22Rv1 (cell line): ENCODE results near the gene SLIT3.

Experiments used
- H3K27ac ChIP-seq: fragments of 450-650 bp; 2 replicates; pipeline ENCODE4 v1.5.1; 2017
- ZFX ChIP-seq: fragments of 450-650 bp; IDR thresholded peaks from 2 replicates; pipeline ENCODE4 v1.6.1; 2017; ENCODE audit warnings: antibody characterized with exemption, borderline replicate concordance
- TF ChIP-seq, protein P1 (sequence below): fragments of 450-650 bp; IDR thresholded peaks from 2 replicates; pipeline ENCODE4 v1.5.1; 2017; ENCODE audit warnings: mild to moderate bottlenecking

The SLIT3 gene

GRCh38 chr5:169133531-169133930 lies 167.4 kb downstream of the SLIT3 start:
- no peak for TF ChIP-seq ZFX
- no peak overlapping the region for H3K27ac ChIP-seq

- H3K27ac ChIP-seq: no peak overlapping the region
- no peak for TF ChIP-seq ZFX
- TF ChIP-seq, protein P1, sequence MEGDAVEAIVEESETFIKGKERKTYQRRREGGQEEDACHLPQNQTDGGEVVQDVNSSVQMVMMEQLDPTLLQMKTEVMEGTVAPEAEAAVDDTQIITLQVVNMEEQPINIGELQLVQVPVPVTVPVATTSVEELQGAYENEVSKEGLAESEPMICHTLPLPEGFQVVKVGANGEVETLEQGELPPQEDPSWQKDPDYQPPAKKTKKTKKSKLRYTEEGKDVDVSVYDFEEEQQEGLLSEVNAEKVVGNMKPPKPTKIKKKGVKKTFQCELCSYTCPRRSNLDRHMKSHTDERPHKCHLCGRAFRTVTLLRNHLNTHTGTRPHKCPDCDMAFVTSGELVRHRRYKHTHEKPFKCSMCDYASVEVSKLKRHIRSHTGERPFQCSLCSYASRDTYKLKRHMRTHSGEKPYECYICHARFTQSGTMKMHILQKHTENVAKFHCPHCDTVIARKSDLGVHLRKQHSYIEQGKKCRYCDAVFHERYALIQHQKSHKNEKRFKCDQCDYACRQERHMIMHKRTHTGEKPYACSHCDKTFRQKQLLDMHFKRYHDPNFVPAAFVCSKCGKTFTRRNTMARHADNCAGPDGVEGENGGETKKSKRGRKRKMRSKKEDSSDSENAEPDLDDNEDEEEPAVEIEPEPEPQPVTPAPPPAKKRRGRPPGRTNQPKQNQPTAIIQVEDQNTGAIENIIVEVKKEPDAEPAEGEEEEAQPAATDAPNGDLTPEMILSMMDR: no peak
These were observed 168.7 kb downstream of the SLIT3 start for GRCh38 chr5:169132302-169132660.

DNA sequence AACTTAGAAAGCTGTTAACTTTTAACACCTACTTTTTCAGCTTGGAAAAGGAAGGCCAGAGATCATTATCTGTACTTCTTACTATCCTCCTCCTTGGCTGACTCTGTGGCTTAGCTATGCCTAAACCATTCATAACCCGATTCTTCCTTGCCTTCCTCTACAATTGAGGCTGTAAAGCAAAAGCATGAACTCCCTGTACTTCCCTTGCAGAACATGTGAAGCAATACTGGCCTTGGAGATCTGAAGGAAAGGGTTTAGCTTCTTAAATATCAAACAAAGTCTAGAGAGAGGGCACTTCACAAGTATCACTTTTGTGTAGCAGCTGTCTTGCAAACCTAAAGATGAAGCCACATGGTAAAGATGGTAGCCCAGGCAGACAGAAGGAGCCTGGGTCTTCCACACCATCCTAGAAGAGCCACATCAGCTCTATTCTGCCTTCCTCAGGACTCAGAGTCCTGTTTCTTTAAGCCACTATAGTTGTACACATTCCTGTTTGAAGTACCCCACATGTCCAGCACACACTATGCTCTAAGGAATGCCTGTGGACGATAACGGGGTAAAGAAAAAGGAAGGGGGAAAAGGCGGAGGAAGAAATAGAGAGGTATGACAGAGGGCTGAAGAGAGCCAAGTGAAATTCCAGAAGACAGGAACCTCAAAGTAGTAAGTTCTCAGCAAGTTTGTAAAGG lies 169.2 kb downstream of the SLIT3 start:
- no peak overlapping the region for H3K27ac ChIP-seq
- TF ChIP-seq, protein P1: no peak
- TF ChIP-seq ZFX: no peak

DNA sequence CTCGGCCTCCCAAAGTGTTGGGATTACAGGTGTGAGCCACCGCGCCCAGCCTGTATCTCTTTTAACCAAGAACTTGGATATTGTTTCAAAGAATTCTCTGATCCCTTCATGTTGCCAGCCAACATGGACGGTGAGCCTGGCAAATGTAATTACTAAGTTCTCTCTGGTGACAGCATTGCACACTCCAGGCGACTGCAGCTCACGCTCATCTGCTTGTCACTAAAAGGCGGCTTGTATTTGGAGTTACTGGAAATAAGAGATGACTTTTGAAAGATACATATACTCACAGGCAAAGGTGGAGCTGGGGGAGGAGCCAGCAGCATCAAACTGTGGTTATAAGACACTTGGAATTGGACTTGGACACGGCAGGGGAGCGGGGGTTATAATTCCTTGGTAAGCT lies 172.3 kb downstream of the SLIT3 start:
- TF ChIP-seq ZFX: no peak
- TF ChIP-seq, protein P1: no peak
- H3K27ac ChIP-seq: no peak overlapping the region

GRCh38 chr5:169127431-169127830 lies 173.5 kb downstream of the SLIT3 start:
- TF ChIP-seq ZFX: no peak
- TF ChIP-seq, protein P1: no peak
- H3K27ac ChIP-seq: no peak overlapping the region

DNA sequence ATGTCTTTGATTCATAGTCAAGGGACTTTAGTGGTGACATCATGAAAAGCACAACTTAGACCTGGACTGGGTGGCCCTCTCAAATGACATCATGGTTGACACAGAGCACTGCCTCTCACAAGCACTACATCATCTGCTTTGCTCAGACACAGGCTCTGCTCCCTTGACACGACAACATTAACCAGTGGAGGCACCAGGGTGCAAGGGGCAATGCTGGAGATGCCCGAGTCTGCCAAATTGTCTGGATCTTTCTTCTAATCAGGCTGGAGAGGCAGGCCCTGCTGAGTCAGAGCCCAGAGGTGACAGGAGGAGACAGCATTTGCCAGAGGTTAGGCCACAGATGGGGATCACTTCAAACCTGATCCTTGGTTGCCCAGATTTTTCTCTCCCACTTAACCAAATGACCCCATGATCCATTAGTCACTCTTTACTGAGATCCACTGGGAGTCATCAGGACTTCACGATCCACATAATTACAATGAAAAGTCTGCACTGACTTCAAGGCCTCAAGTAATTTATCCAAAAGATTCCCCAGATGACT lies 174.4 kb downstream of the SLIT3 start:
- H3K27ac ChIP-seq: no peak overlapping the region
- no peak for TF ChIP-seq ZFX
- TF ChIP-seq, protein P1: no peak

DNA sequence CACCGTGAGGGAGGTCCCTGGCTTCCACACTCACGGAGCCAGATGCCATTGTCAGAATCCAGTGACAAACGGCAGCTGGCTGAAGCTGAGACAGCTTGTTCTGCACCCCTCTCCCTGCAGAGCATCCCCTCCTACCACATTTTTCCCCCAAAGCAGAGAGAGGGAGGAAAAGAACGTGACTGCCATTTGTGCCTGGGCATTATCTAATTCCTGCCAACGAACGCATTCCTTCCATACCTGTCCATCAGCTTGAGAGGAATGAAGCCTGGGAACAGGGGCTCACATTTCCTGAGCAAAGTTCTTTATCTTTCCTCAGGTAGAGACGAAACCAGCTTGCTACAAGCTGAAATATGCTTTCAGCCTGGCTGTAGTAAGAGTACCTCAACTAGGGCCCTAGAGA lies 175.4 kb downstream of the SLIT3 start:
- TF ChIP-seq, protein P1: no peak
- no peak for TF ChIP-seq ZFX
- no peak overlapping the region for H3K27ac ChIP-seq

- TF ChIP-seq ZFX: no peak
- TF ChIP-seq, protein P1: no peak
- no peak overlapping the region for H3K27ac ChIP-seq
These were observed 178.0 kb downstream of the SLIT3 start for GRCh38 chr5:169122951-169123350.
